ENCODE data around the gene EARS2.

The EARS2 gene

DNA sequence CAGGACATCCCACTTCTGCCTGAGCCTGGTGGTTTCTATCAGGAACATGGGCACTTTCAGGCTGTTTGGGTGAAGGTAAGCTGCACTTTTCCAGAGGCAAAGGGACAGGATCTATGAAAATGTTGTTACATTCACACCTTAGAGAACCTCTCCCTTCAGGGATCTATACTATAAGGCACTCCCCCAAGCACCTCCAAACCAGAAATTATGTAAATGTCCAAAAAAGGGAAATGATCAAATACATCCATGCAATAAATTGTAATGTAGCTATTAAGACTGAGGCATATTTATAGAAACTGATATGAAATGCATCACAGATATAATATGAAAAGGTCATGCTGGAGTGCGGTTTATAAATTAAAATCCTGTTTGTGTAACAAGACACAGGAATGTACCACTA lies 80.9 kb downstream of the EARS2 start:
- H3K4me3 ChIP-seq (ENCODE audit: low read depth, low read length): no peak overlapping the region
- TF ChIP-seq, protein P1, sequence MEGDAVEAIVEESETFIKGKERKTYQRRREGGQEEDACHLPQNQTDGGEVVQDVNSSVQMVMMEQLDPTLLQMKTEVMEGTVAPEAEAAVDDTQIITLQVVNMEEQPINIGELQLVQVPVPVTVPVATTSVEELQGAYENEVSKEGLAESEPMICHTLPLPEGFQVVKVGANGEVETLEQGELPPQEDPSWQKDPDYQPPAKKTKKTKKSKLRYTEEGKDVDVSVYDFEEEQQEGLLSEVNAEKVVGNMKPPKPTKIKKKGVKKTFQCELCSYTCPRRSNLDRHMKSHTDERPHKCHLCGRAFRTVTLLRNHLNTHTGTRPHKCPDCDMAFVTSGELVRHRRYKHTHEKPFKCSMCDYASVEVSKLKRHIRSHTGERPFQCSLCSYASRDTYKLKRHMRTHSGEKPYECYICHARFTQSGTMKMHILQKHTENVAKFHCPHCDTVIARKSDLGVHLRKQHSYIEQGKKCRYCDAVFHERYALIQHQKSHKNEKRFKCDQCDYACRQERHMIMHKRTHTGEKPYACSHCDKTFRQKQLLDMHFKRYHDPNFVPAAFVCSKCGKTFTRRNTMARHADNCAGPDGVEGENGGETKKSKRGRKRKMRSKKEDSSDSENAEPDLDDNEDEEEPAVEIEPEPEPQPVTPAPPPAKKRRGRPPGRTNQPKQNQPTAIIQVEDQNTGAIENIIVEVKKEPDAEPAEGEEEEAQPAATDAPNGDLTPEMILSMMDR (IDR thresholded peaks at IDR 0.05; ENCODE audit: low read depth, low read length): no peak
